Activated T-cell treated with anti-CD3 and anti-CD28 coated beads, Interleukin-2, amount 50 U/mL, for 4 hours (primary cell): ENCODE results near the gene USP3. TPM values are rescaled to one million over a fixed set of nuclear protein-coding genes. Genes with fewer than 3 reads are reported as not detected.

Source experiments
- ATAC-seq, 2 donors: fragments of 200-7000 bp; cut with Tn5 transposase; one replicate each; pipeline ENCODE4 v1.10.0; 2021
- DNase-seq: peaks from one replicate; pipeline ENCODE4 v3.0.0-alpha.2; 2020
- H3K27me3 Mint-ChIP-seq: one replicate; pipeline ENCODE4 v1.8.0; 2021; ENCODE audit warnings: low read depth, mixed read lengths
- H3K36me3 Mint-ChIP-seq: one replicate; pipeline ENCODE4 v1.8.0; 2022; ENCODE audit warnings: mixed read lengths; ENCODE audit not compliant: insufficient read depth
- H3K4me1 Mint-ChIP-seq: one replicate; pipeline ENCODE4 v1.8.0; 2021; ENCODE audit warnings: low read depth, mixed read lengths
- H3K4me3 Mint-ChIP-seq: one replicate; pipeline ENCODE4 v1.8.0; 2021; ENCODE audit warnings: mild to moderate bottlenecking, moderate library complexity, mixed read lengths
- H3K9me3 Mint-ChIP-seq: one replicate; pipeline ENCODE4 v1.8.0; 2021; ENCODE audit warnings: mixed read lengths
- total RNA-seq, 3 donors: library from RNA; stranded (reverse); gene quantifications; one replicate each; pipeline ENCODE4 v1.2.1, GENCODE V29; 2021

Gene USP3
- total RNA-seq, 3 donors from 2014 or later: 34.2 to 40.9 (median 35.5) TPM

GRCh38 chr15:63575312-63575711 lies 70.9 kb downstream of the USP3 start:
- H3K9me3 Mint-ChIP-seq: no peaks in the 10 kb centered on the region
- H3K27me3 Mint-ChIP-seq: no peaks in the 10 kb centered on the region
- no peak for DNase-seq
- ATAC-seq: no peak
- H3K36me3 Mint-ChIP-seq: peaks cover 39% of the 10 kb centered on the region
- peaks cover 8% of the 10 kb centered on the region for H3K4me1 Mint-ChIP-seq
- H3K4me3 Mint-ChIP-seq: no peak overlapping the region

- peaks cover 8% of the 10 kb centered on the region for H3K4me1 Mint-ChIP-seq
- H3K36me3 Mint-ChIP-seq: peaks cover 36% of the 10 kb centered on the region
These were observed 72.0 kb downstream of the USP3 start for GRCh38 chr15:63576441-63576840.

GRCh38 chr15:63582179-63582578 lies 77.8 kb downstream of the USP3 start:
- H3K4me3 Mint-ChIP-seq: no peak overlapping the region
- no peaks in the 10 kb centered on the region for H3K9me3 Mint-ChIP-seq
- H3K27me3 Mint-ChIP-seq: no peaks in the 10 kb centered on the region
- H3K36me3 Mint-ChIP-seq: peaks cover 40% of the 10 kb centered on the region
- no peak for DNase-seq
- no peak for ATAC-seq
- peaks cover 12% of the 10 kb centered on the region for H3K4me1 Mint-ChIP-seq

More at GRCh38 chr15:63576441-63576840, 72.0 kb downstream of the USP3 start:
- H3K4me3 Mint-ChIP-seq: no peak overlapping the region
- DNase-seq (no peak), ATAC-seq (no peak)
- no peaks in the 10 kb centered on the region for H3K9me3 Mint-ChIP-seq
- H3K27me3 Mint-ChIP-seq: no peaks in the 10 kb centered on the region

- peak; percentile 34 to 56 for ATAC-seq
- no peaks in the 10 kb centered on the region for H3K27me3 Mint-ChIP-seq
- peaks cover 40% of the 10 kb centered on the region for H3K36me3 Mint-ChIP-seq
- no peak overlapping the region for H3K4me3 Mint-ChIP-seq
- H3K9me3 Mint-ChIP-seq: no peaks in the 10 kb centered on the region
- peaks cover 12% of the 10 kb centered on the region for H3K4me1 Mint-ChIP-seq
- DNase-seq: no peak
These were observed 78.5 kb downstream of the USP3 start for GRCh38 chr15:63582718-63583426.

- Mint-ChIP-seq H3K36me3 (peaks cover 59% of the 10 kb centered on the region), H3K27me3 (no peaks in the 10 kb centered on the region), H3K4me3 (no peak overlapping the region), H3K4me1 (peaks cover 17% of the 10 kb centered on the region), H3K9me3 (no peaks in the 10 kb centered on the region)
- no peak for ATAC-seq
- DNase-seq: no peak
These were observed 82.4 kb downstream of the USP3 start for GRCh38 chr15:63586790-63587189.

GRCh38 chr15:63587527-63587926 lies 83.1 kb downstream of the USP3 start:
- H3K4me3 Mint-ChIP-seq: no peak overlapping the region
- ATAC-seq: no peak
- peaks cover 55% of the 10 kb centered on the region for H3K36me3 Mint-ChIP-seq
- H3K4me1 Mint-ChIP-seq: peaks cover 15% of the 10 kb centered on the region
- H3K27me3 Mint-ChIP-seq: no peaks in the 10 kb centered on the region
- DNase-seq: no peak
- no peaks in the 10 kb centered on the region for H3K9me3 Mint-ChIP-seq

- Mint-ChIP-seq H3K36me3 (peaks cover 55% of the 10 kb centered on the region), H3K4me1 (peaks cover 23% of the 10 kb centered on the region), H3K27me3 (no peaks in the 10 kb centered on the region), H3K4me3 (no peak overlapping the region), H3K9me3 (no peaks in the 10 kb centered on the region)
- no peak for ATAC-seq
- no peak for DNase-seq
These were observed 84.4 kb downstream of the USP3 start for GRCh38 chr15:63588826-63589225.

- no peaks in the 10 kb centered on the region for H3K27me3 Mint-ChIP-seq
- H3K4me3 Mint-ChIP-seq: no peak overlapping the region
- ATAC-seq (peak; percentile 72 to 78), DNase-seq (peak; percentile 29)
- H3K36me3 Mint-ChIP-seq: peaks cover 37% of the 10 kb centered on the region
- peaks cover 55% of the 10 kb centered on the region for H3K4me1 Mint-ChIP-seq
- H3K9me3 Mint-ChIP-seq: no peaks in the 10 kb centered on the region
These were observed 89.6 kb downstream of the USP3 start for GRCh38 chr15:63593705-63594671.

GRCh38 chr15:63595065-63595464 lies 90.7 kb downstream of the USP3 start:
- Mint-ChIP-seq H3K36me3 (peaks cover 28% of the 10 kb centered on the region), H3K9me3 (no peaks in the 10 kb centered on the region), H3K4me3 (no peak overlapping the region), H3K27me3 (no peaks in the 10 kb centered on the region), H3K4me1 (peaks cover 62% of the 10 kb centered on the region)
- DNase-seq (no peak), ATAC-seq (no peak)

- H3K27me3 Mint-ChIP-seq: no peaks in the 10 kb centered on the region
- no peak for DNase-seq
- H3K9me3 Mint-ChIP-seq: no peaks in the 10 kb centered on the region
- H3K36me3 Mint-ChIP-seq: peaks cover 24% of the 10 kb centered on the region
- no peak overlapping the region for H3K4me3 Mint-ChIP-seq
- no peak for ATAC-seq
- H3K4me1 Mint-ChIP-seq: peaks cover 60% of the 10 kb centered on the region
These were observed 91.3 kb downstream of the USP3 start for GRCh38 chr15:63595688-63596087.

- Mint-ChIP-seq H3K36me3 (peaks cover 18% of the 10 kb centered on the region), H3K27me3 (no peaks in the 10 kb centered on the region), H3K4me1 (peaks cover 60% of the 10 kb centered on the region), H3K4me3 (no peak overlapping the region), H3K9me3 (no peaks in the 10 kb centered on the region)
- ATAC-seq (no peak), DNase-seq (no peak)
These were observed 92.3 kb downstream of the USP3 start for GRCh38 chr15:63596676-63597037.

- no peak within 1 kb of the TSS for H3K4me3 Mint-ChIP-seq
These were observed 92.8 kb downstream of the USP3 start, which contains the start of gene FBXL22 for GRCh38 chr15:63597038-63597790. TSS of gene FBXL22 (plus strand) at chr15:63597387. CDS start at chr15:63597393, 6 bp downstream.

GRCh38 chr15:63597821-63598220 lies 93.4 kb downstream of the USP3 start:
- Mint-ChIP-seq H3K4me3 (no peak overlapping the region), H3K4me1 (peaks cover 66% of the 10 kb centered on the region), H3K9me3 (no peaks in the 10 kb centered on the region), H3K27me3 (no peaks in the 10 kb centered on the region), H3K36me3 (peaks cover 15% of the 10 kb centered on the region)
- DNase-seq: no peak
- no peak for ATAC-seq

More at GRCh38 chr15:63597038-63597790, 92.8 kb downstream of the USP3 start, which contains the start of gene FBXL22:
- Mint-ChIP-seq H3K9me3 (no peaks in the 10 kb centered on the region), H3K36me3 (peaks cover 17% of the 10 kb centered on the region), H3K4me1 (peaks cover 63% of the 10 kb centered on the region), H3K27me3 (no peaks in the 10 kb centered on the region)
- no peak for ATAC-seq
- no peak for DNase-seq
